IMR-90 (cell line): ENCODE data around the gene AKT3. TPM values are rescaled to one million over a fixed set of nuclear protein-coding genes. Genes with fewer than 3 reads are reported as not detected.

Experiments used
- ATAC-seq: fragments of 200-7000 bp; cut with Tn5 transposase; 2 replicates; pipeline ENCODE4 v1.9.1; 2020; ENCODE audit warnings: low read depth, mild to moderate bottlenecking, moderate library complexity
- BruUV-seq: library from RNA; stranded (reverse); fragments of 400-500 nt; replicated peaks from 2 replicates; lab custom pipeline; 2021; lab: Mats Ljungman, UMichigan
- CTCF ChIA-PET: fragments of 300-600 bp; formaldehyde crosslinking; extraction: SDS; loops from one replicate; lab custom pipeline; 2021; ENCODE audit warnings: antibody characterized with exemption; lab: Yijun Ruan, JAX
- POLR2A ChIA-PET: fragments of 300-600 bp; sonication (Branson Sonifier 250); formaldehyde crosslinking; loops from one replicate; lab custom pipeline; 2022; ENCODE audit warnings: antibody characterized with exemption; ENCODE audit not compliant: unreplicated experiment; lab: Charles Lee
- DNase-seq: peaks from one replicate; pipeline ENCODE4 v3.0.0; 2013
- H2AFZ ChIP-seq: replicated peaks from 2 replicates; pipeline ENCODE3; 2013; ENCODE audit warnings: low read length, mild to moderate bottlenecking; ENCODE audit not compliant: poor library complexity
- H2AK5ac ChIP-seq: 2 replicates; pipeline ENCODE4 v1.6.1; 2013; ENCODE audit warnings: low read depth, low read length, inconsistent platforms
- H2AK9ac ChIP-seq: replicated peaks from 2 replicates; pipeline ENCODE3; 2013; ENCODE audit warnings: mild to moderate bottlenecking, low read depth, low read length, moderate library complexity; ENCODE audit not compliant: poor library complexity
- H2BK120ac ChIP-seq: 2 replicates; pipeline ENCODE4 v1.6.1; 2013; ENCODE audit warnings: low read depth, low read length, inconsistent platforms
- H2BK15ac ChIP-seq: 3 replicates; pipeline ENCODE4 v1.6.1; 2013; ENCODE audit warnings: low read depth, low read length, inconsistent platforms
- H2BK20ac ChIP-seq: 2 replicates; pipeline ENCODE4 v1.6.1; 2013; ENCODE audit warnings: low read depth, mild to moderate bottlenecking, inconsistent platforms, low read length, moderate library complexity
- H2BK5ac ChIP-seq: 2 replicates; pipeline ENCODE4 v1.6.1; 2013; ENCODE audit warnings: mild to moderate bottlenecking, low read depth, low read length, inconsistent platforms; ENCODE audit not compliant: poor library complexity, severe bottlenecking
- H3K14ac ChIP-seq: replicated peaks from 2 replicates; pipeline ENCODE4 v1.6.1; 2013; ENCODE audit warnings: low read depth, low read length, inconsistent platforms
- H3K18ac ChIP-seq: 2 replicates; pipeline ENCODE4 v1.6.1; 2013; ENCODE audit warnings: low read depth, low read length, control low read depth
- H3K23ac ChIP-seq: 2 replicates; pipeline ENCODE4 v1.6.1; 2013; ENCODE audit warnings: low read depth, low read length, inconsistent platforms
- H3K27ac ChIP-seq: 2 replicates; pipeline ENCODE4 v1.5.1; 2013; ENCODE audit warnings: mild to moderate bottlenecking, control low read depth, low read length; ENCODE audit not compliant: insufficient read depth
- H3K27me3 ChIP-seq: 2 replicates; pipeline ENCODE4 v1.6.1; 2013; ENCODE audit warnings: low read length; ENCODE audit not compliant: control insufficient read depth, insufficient read depth
- H3K36me3 ChIP-seq: 2 replicates; pipeline ENCODE4 v1.6.1; 2013; ENCODE audit warnings: low read length, mixed read lengths; ENCODE audit not compliant: control insufficient read depth, insufficient read depth
- H3K4ac ChIP-seq: 2 replicates; pipeline ENCODE4 v1.6.1; 2013; ENCODE audit warnings: low read depth, low read length, inconsistent platforms
- H3K4me1 ChIP-seq: 2 replicates; pipeline ENCODE4 v1.6.1; 2013; ENCODE audit warnings: low read length, mixed read lengths; ENCODE audit not compliant: control insufficient read depth, insufficient read depth
- H3K4me2 ChIP-seq: 2 replicates; pipeline ENCODE4 v1.6.1; 2013; ENCODE audit warnings: low read depth, mild to moderate bottlenecking, control low read depth, low read length, moderate library complexity
- H3K4me3 ChIP-seq: 2 replicates; pipeline ENCODE4 v1.5.1; 2013; ENCODE audit warnings: low read depth, mild to moderate bottlenecking, control low read depth, low read length, moderate library complexity; ENCODE audit not compliant: insufficient read depth
- H3K56ac ChIP-seq: 2 replicates; pipeline ENCODE4 v1.6.1; 2013; ENCODE audit warnings: low read length, inconsistent platforms; ENCODE audit not compliant: insufficient read depth; ENCODE audit errors: extremely low read depth
- H3K79me1 ChIP-seq, 2 experiments: 2 replicates each; pipeline ENCODE4 v1.6.1; 2013; ENCODE audit warnings: low read length in 2 of 2, inconsistent platforms in 1 of 2, low read depth in 1 of 2
- H3K9ac ChIP-seq: 2 replicates; pipeline ENCODE4 v1.6.1; 2013; ENCODE audit warnings: low read depth, low read length, control low read depth
- H3K9me1 ChIP-seq: 2 replicates; pipeline ENCODE4 v1.6.1; 2013; ENCODE audit warnings: low read length, inconsistent platforms; ENCODE audit not compliant: insufficient read depth
- H3K9me3 ChIP-seq: 2 replicates; pipeline ENCODE4 v1.6.1; 2013; ENCODE audit warnings: low read length; ENCODE audit not compliant: control insufficient read depth, insufficient read depth
- H4K20me1 ChIP-seq: 2 replicates; pipeline ENCODE4 v1.6.1; 2013; ENCODE audit warnings: low read length, inconsistent platforms; ENCODE audit not compliant: insufficient read depth
- H4K5ac ChIP-seq: 2 replicates; pipeline ENCODE4 v1.6.1; 2013; ENCODE audit warnings: mild to moderate bottlenecking, low read depth, low read length, control low read depth
- H4K8ac ChIP-seq, 2 experiments: 2 replicates each; pipeline ENCODE4 v1.6.1; 2013; ENCODE audit warnings: low read depth in 2 of 2, low read length in 2 of 2, control low read depth in 1 of 2, inconsistent platforms in 1 of 2
- H4K91ac ChIP-seq: 2 replicates; pipeline ENCODE4 v1.6.1; 2013; ENCODE audit warnings: low read depth, low read length, inconsistent platforms; ENCODE audit not compliant: insufficient read depth
- BHLHE40 ChIP-seq: fragments of 150-350 bp; IDR thresholded peaks from 2 replicates; pipeline ENCODE4 v1.6.1; 2016; ENCODE audit warnings: mild to moderate bottlenecking, low read depth, low read length
- CEBPB ChIP-seq: IDR thresholded peaks from 2 replicates; pipeline ENCODE4 v1.6.1; 2012; ENCODE audit warnings: low read depth, low read length, improper control_type of control experiment
- CHD1 ChIP-seq: IDR thresholded peaks from 2 replicates; pipeline ENCODE4 v1.6.1; 2012; ENCODE audit warnings: low read depth, low read length, improper control_type of control experiment
- CTCF ChIP-seq: conservative IDR thresholded peaks from 2 replicates; pipeline ENCODE4 v1.5.1; 2012; ENCODE audit warnings: mild to moderate bottlenecking, low read depth, low read length, improper control_type of control experiment
- ELK1 ChIP-seq: fragments of 150-350 bp; IDR thresholded peaks from 2 replicates; pipeline ENCODE4 v1.6.1; 2016; ENCODE audit warnings: low read depth, mild to moderate bottlenecking, low read length, moderate library complexity, borderline replicate concordance
- FOS ChIP-seq: fragments of 150-350 bp; IDR thresholded peaks from 2 replicates; pipeline ENCODE4 v1.6.1; 2016; ENCODE audit warnings: low read depth, low read length
- MAFK ChIP-seq: IDR thresholded peaks from 2 replicates; pipeline ENCODE4 v1.6.1; 2012; ENCODE audit warnings: low read depth, low read length, improper control_type of control experiment
- MAZ ChIP-seq: IDR thresholded peaks from 2 replicates; pipeline ENCODE4 v1.6.1; 2012; ENCODE audit warnings: low read depth, mild to moderate bottlenecking, low read length, improper control_type of control experiment, moderate library complexity, borderline replicate concordance
- MXI1 ChIP-seq: IDR thresholded peaks from 2 replicates; pipeline ENCODE4 v1.6.1; 2012; ENCODE audit warnings: low read depth, mild to moderate bottlenecking, low read length, moderate library complexity, borderline replicate concordance
- NFE2L2 ChIP-seq: fragments of 150-350 bp; IDR thresholded peaks from 2 replicates; pipeline ENCODE4 v1.6.1; 2016; ENCODE audit warnings: low read depth, mild to moderate bottlenecking, low read length
- POLR2A ChIP-seq: IDR thresholded peaks from 2 replicates; pipeline ENCODE4 v1.6.1; 2012; ENCODE audit warnings: mild to moderate bottlenecking, low read depth, low read length
- RAD21 ChIP-seq: IDR thresholded peaks from 2 replicates; pipeline ENCODE4 v1.6.1; 2012; ENCODE audit warnings: low read length, improper control_type of control experiment
- RCOR1 ChIP-seq: IDR thresholded peaks from 2 replicates; pipeline ENCODE4 v1.6.1; 2012; ENCODE audit warnings: mild to moderate bottlenecking, low read length, improper control_type of control experiment; ENCODE audit not compliant: insufficient replicate concordance
- RFX5 ChIP-seq: IDR thresholded peaks from 2 replicates; pipeline ENCODE4 v1.8.0; 2012; ENCODE audit warnings: low read depth, mild to moderate bottlenecking, low read length, moderate library complexity
- SMC3 ChIP-seq: fragments of 150-350 bp; IDR thresholded peaks from 2 replicates; pipeline ENCODE4 v1.6.1; 2016; ENCODE audit warnings: low read depth, mild to moderate bottlenecking, antibody characterized with exemption, low read length, moderate library complexity
- USF2 ChIP-seq: fragments of 150-350 bp; IDR thresholded peaks from 2 replicates; pipeline ENCODE4 v1.6.1; 2017; ENCODE audit warnings: mild to moderate bottlenecking, antibody characterized with exemption, low read length, low read depth
- WGBS, 2 experiments: methylation state at CpG; one replicate each; pipeline versions ENCODE4 v1.1.5 to v1.1.7; 2013; ENCODE audit warnings: missing lambda C conversion rate in 2 of 2; ENCODE audit not compliant: insufficient read length in 1 of 2; ENCODE audit errors: extremely low coverage in 2 of 2; 5-methylcytosine and 5-hydroxymethylcytosine counted together
- dilution Hi-C: fragments of 300-500 bp; cut with HindIII; formaldehyde crosslinking; loops from one replicate; pipeline ENCODE4 v1.14.3; 2018; ENCODE audit warnings: low sequenced_read_pairs; ENCODE audit not compliant: unreplicated experiment
- in situ Hi-C: fragments of 300-500 bp; cut with MboI; formaldehyde crosslinking; loops from 3 replicates; pipeline ENCODE4 v1.14.3; 2019; ENCODE audit warnings: low sequenced_read_pairs, inconsistent platforms, mixed read lengths
- intact Hi-C: fragments of 100-400 bp; cut with micrococcal nuclease; formaldehyde crosslinking; loops from 2 replicates; pipeline ENCODE4 v1.10.0; 2022
- polyA plus RNA-seq, 3 experiments: library from polyadenylated mRNA; depleted of rRNA; stranded (reverse); fragments of >200 nt; gene quantifications; 2 replicates each; pipeline ENCODE4 v1.2.3, GENCODE V29; 2012; ENCODE audit warnings: low replicate concordance in 1 of 3
- total RNA-seq: library from RNA; depleted of rRNA; stranded (reverse); fragments of >200 nt; gene quantifications from 2 replicates; pipeline ENCODE4 v1.2.3, GENCODE V29; 2012

Gene AKT3
- total and polyA plus RNA-seq, 2 of the 4 experiments (the other 2 are of a cell fraction), result 15.2 to 19.4 TPM

GRCh38 chr1:243620096-243620495 lies 229.9 kb downstream of the AKT3 start:
- H3K18ac ChIP-seq, result no peak overlapping the region
- H3K4me2 ChIP-seq, result no peak overlapping the region
- H3K27me3 ChIP-seq, result no peaks in the 10 kb centered on the region
- no peak overlapping the region for H2BK5ac ChIP-seq
- peaks cover 4% of the 10 kb centered on the region; the same call in 1 of the 2 replicates for H3K4me1 ChIP-seq
- intact Hi-C loops, result no loop called here
- no peak overlapping the region for H3K4ac ChIP-seq
- no peak for ATAC-seq
- H3K14ac ChIP-seq, result no peak overlapping the region
- WGBS, 2 experiments, result no CpG with 5 or more reads among the region's 3 CpGs
- no peak overlapping the region for H3K27ac ChIP-seq
- in situ Hi-C loops, result no loop called here
- H2BK15ac ChIP-seq, result no peak overlapping the region
- ChIA-PET CTCF (no interaction called here), POLR2A (no interaction called here)
- H3K79me1 ChIP-seq, result peaks cover 7 to 8% of the 10 kb centered on the region in 2 experiments; a peak in 3 of 4 replicates
- H2BK120ac ChIP-seq, result no peak overlapping the region
- no peak overlapping the region for H2AK5ac ChIP-seq
- dilution Hi-C loops, result no loop called here
- DNase-seq, result no peak
- TF ChIP-seq RFX5, result no peak
- TF ChIP-seq CTCF, result no peak
- no peak for TF ChIP-seq RAD21
- no peak for TF ChIP-seq USF2
- TF ChIP-seq MAZ, result no peak
- no peak for TF ChIP-seq ELK1
- no peak for TF ChIP-seq CEBPB
- TF ChIP-seq NFE2L2, result no peak
- TF ChIP-seq MXI1, result no peak
- TF ChIP-seq POLR2A, result no peak
- TF ChIP-seq RCOR1, result no peak
- no peak for TF ChIP-seq SMC3
- no peak for TF ChIP-seq MAFK
- no peak for TF ChIP-seq BHLHE40
- no peak for TF ChIP-seq CHD1
- TF ChIP-seq FOS, result no peak
- H3K9me1 ChIP-seq, result no peaks in the 10 kb centered on the region
- no peak overlapping the region for H4K8ac ChIP-seq
- no peak overlapping the region for H3K4me3 ChIP-seq
- H2AK9ac ChIP-seq, result no peak overlapping the region
- no peak overlapping the region for H3K23ac ChIP-seq
- H2AFZ ChIP-seq, result no peak overlapping the region
- no peak overlapping the region for H3K9ac ChIP-seq
- H4K5ac ChIP-seq, result no peak overlapping the region
- H4K20me1 ChIP-seq, result no peaks in the 10 kb centered on the region
- no peaks in the 10 kb centered on the region for H3K36me3 ChIP-seq
- peaks cover 3% of the 10 kb centered on the region; the same call in 1 of the 2 replicates for H3K9me3 ChIP-seq
- no peak overlapping the region for H2BK20ac ChIP-seq
- no peak overlapping the region for H4K91ac ChIP-seq
- no TSS peak for BruUV-seq
- H3K56ac ChIP-seq, result no peak overlapping the region
